ENCODE results near the gene TPPP.

- TF ChIP-seq MAX (IDR thresholded peaks at IDR 0.05; ENCODE audit: low read depth, low read length) = no peak
- TF ChIP-seq CTCF (IDR thresholded peaks at IDR 0.05; ENCODE audit: low read depth, low read length) = no peak
- no peak for TF ChIP-seq POLR2A (IDR thresholded peaks at IDR 0.05; ENCODE audit: extremely low read depth, insufficient read length)
Measured at GRCh38 chr5:672329-673160, 20.6 kb downstream of the TPPP start.
